ENCODE measurements around the gene CRYBA1.

DNA sequence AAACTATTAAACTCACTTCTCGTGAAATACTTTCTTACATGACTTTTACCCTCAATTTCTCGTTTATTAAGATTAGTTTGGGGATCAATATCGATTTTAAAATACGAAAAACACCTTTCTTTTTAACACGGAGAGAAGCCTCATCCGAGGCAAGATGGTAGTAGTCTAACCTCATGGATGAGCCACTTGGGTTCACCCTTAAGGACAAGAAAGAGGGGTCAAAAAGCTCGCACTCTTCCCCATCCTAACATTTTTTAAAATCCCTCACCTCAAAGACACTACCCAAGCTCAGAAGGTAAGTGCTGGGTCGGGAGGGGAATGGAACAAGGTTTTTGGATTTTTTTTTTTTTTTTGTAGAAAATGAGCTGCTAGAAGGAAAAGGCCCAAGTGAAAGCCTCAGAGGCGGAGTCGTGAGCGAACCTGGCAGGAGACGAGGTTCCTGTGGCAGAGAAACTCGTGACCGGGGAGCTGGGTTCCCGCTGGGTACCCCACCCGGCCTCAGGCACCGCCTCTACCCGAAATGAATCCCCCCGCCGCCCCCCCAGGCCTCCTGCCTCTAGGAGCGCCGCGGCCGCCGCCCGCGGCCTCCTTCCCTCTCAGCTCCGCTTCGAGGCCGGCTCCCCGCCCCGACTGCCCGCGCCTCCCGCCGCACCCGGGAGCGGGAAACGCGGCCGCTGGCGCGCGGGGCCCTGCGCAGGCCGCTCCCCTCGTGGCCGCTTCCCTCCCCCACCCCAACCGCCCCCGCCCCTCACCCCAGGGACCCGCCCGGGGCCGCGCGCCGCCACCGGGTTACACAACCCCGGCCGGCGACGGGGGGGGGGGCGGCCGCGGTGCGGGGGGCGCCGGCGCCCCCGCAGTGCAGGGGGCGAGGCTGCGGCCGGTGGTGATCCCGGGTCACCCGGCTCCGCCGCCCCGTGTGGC, 45.7 kb downstream of the CRYBA1 start:
- TF ChIP-seq, protein P1, sequence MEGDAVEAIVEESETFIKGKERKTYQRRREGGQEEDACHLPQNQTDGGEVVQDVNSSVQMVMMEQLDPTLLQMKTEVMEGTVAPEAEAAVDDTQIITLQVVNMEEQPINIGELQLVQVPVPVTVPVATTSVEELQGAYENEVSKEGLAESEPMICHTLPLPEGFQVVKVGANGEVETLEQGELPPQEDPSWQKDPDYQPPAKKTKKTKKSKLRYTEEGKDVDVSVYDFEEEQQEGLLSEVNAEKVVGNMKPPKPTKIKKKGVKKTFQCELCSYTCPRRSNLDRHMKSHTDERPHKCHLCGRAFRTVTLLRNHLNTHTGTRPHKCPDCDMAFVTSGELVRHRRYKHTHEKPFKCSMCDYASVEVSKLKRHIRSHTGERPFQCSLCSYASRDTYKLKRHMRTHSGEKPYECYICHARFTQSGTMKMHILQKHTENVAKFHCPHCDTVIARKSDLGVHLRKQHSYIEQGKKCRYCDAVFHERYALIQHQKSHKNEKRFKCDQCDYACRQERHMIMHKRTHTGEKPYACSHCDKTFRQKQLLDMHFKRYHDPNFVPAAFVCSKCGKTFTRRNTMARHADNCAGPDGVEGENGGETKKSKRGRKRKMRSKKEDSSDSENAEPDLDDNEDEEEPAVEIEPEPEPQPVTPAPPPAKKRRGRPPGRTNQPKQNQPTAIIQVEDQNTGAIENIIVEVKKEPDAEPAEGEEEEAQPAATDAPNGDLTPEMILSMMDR (conservative IDR thresholded peaks at IDR 0.05; ENCODE audit: low read depth, low read length): no peak
- no peak for TF ChIP-seq EZH2 (IDR thresholded peaks at IDR 0.05; ENCODE audit: borderline replicate concordance, low read depth, low read length, poor library complexity, severe bottlenecking)

All from A673 (cell line).